PC-3 (cell line): ENCODE results near the gene ANO7.

ENCODE experiments used
- EZH2 ChIP-seq: fragments of 300-600 bp; sonication (generic); IDR thresholded peaks from one replicate; pipeline ENCODE4 v1.6.1; 2017; ENCODE audit warnings: antibody characterized with exemption, mild to moderate bottlenecking, low read length; ENCODE audit not compliant: unreplicated experiment
- EZH2phosphoT487 ChIP-seq: fragments of 300-600 bp; sonication (generic); IDR thresholded peaks from 2 replicates; pipeline ENCODE4 v1.6.1; 2018; ENCODE audit warnings: mild to moderate bottlenecking, antibody characterized with exemption, low read length, borderline replicate concordance
- TF ChIP-seq, protein P1 (sequence below): fragments of 300-600 bp; sonication (generic); conservative IDR thresholded peaks from 2 replicates; pipeline ENCODE4 v1.5.1; 2017; ENCODE audit warnings: antibody characterized with exemption, low read depth, mild to moderate bottlenecking, low read length

DNA sequence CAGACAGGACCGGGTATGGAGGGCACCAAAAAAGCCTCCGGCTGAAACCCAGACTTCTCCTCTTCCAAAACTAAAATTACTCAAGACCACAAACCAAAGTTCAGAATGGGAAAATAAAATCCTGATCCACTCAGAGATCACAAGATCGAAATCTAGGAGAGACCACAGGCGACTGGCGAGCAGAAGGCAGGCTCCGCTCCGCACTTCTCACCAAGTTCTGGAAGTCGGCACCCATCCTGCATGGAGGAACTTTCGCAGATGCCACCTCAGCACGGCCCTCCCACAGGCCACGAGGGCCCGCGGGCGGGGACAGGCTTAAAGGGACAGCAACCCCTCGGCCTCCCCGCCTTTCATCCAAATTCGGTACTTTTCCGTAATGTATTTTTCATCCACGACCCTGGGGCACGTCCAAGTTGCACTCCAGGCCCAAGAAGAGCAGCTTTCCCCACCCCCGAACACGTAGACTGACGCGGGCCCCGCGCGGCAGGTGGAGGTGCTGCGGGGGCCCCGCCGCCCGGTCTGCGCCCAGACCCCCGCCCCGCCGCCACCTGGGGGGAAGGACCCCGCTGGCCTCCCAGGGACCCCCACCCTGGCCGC lies 83.3 kb downstream of the ANO7 start:
- TF ChIP-seq, protein P1, sequence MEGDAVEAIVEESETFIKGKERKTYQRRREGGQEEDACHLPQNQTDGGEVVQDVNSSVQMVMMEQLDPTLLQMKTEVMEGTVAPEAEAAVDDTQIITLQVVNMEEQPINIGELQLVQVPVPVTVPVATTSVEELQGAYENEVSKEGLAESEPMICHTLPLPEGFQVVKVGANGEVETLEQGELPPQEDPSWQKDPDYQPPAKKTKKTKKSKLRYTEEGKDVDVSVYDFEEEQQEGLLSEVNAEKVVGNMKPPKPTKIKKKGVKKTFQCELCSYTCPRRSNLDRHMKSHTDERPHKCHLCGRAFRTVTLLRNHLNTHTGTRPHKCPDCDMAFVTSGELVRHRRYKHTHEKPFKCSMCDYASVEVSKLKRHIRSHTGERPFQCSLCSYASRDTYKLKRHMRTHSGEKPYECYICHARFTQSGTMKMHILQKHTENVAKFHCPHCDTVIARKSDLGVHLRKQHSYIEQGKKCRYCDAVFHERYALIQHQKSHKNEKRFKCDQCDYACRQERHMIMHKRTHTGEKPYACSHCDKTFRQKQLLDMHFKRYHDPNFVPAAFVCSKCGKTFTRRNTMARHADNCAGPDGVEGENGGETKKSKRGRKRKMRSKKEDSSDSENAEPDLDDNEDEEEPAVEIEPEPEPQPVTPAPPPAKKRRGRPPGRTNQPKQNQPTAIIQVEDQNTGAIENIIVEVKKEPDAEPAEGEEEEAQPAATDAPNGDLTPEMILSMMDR = no peak
- TF ChIP-seq EZH2 (no peak), EZH2phosphoT487 (no peak)
